ENCODE data around the gene ZNF681.

DNA sequence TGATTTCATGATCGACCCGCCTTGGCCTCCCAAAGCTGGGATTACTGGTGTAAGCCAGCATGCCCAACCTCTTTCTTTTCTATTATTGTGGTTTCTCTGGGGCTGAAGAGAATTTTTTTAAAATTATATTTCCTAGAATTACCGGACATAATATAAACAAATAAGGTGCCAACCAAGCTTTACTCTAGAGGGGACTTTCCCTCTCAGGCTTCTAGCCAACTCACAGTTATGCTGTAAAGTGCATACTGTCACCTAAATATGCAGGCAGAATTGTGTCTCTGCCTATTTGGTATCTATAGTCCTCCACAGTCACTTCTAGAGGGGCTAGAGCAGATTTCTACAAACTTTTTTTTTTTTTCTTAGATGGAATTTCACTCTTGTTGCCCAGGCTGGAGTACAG lies 41.6 kb upstream of the ZNF681 start:
- TF ChIP-seq, protein P1, sequence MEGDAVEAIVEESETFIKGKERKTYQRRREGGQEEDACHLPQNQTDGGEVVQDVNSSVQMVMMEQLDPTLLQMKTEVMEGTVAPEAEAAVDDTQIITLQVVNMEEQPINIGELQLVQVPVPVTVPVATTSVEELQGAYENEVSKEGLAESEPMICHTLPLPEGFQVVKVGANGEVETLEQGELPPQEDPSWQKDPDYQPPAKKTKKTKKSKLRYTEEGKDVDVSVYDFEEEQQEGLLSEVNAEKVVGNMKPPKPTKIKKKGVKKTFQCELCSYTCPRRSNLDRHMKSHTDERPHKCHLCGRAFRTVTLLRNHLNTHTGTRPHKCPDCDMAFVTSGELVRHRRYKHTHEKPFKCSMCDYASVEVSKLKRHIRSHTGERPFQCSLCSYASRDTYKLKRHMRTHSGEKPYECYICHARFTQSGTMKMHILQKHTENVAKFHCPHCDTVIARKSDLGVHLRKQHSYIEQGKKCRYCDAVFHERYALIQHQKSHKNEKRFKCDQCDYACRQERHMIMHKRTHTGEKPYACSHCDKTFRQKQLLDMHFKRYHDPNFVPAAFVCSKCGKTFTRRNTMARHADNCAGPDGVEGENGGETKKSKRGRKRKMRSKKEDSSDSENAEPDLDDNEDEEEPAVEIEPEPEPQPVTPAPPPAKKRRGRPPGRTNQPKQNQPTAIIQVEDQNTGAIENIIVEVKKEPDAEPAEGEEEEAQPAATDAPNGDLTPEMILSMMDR (IDR thresholded peaks at IDR 0.05), result no peak
- TF ChIP-seq POLR2A (IDR thresholded peaks at IDR 0.05), result no peak

Data from right lobe of liver (tissue), 4 donors.